RWPE1 (cell line): ENCODE measurements around the gene FBXL17.

Experiments
- CTCF ChIA-PET: fragments of 350-600 bp; sonication (Branson Sonifier 250); formaldehyde crosslinking; extraction: SDS; loops from one replicate; lab custom pipeline; 2021; lab: Yijun Ruan, JAX
- POLR2A ChIA-PET: fragments of 400-600 bp; formaldehyde crosslinking; extraction: SDS; loops from one replicate; lab custom pipeline; 2020; ENCODE audit warnings: antibody characterized with exemption; ENCODE audit not compliant: low non-redundant PET; lab: Yijun Ruan, JAX
- DNase-seq: peaks from one replicate; pipeline ENCODE4 v3.0.0; 2012; ENCODE audit warnings: low spot score
- H3K27ac ChIP-seq: fragments of 450-650 bp; 2 replicates; pipeline ENCODE4 v1.5.1; 2017
- TF ChIP-seq, protein P1 (sequence below): fragments of 450-650 bp; conservative IDR thresholded peaks from 2 replicates; pipeline ENCODE4 v1.5.1; 2017; ENCODE audit warnings: low read depth, mild to moderate bottlenecking

The FBXL17 gene

GRCh38 chr5:108379722-108380530 is 2.0 kb downstream of the FBXL17 start:
- DNase-seq, result no peak
- peak overlapping the region; percentile 96 for H3K27ac ChIP-seq
- CTCF ChIA-PET, result interaction anchor here (0.5 to 0.7 kb wide), 3 partner anchors 33 to 884 kb away, joined by 3 to 7 read pairs (median 4); no protein-coding TSS in a partner anchor
- POLR2A ChIA-PET, result no interaction called here
- TF ChIP-seq, protein P1, sequence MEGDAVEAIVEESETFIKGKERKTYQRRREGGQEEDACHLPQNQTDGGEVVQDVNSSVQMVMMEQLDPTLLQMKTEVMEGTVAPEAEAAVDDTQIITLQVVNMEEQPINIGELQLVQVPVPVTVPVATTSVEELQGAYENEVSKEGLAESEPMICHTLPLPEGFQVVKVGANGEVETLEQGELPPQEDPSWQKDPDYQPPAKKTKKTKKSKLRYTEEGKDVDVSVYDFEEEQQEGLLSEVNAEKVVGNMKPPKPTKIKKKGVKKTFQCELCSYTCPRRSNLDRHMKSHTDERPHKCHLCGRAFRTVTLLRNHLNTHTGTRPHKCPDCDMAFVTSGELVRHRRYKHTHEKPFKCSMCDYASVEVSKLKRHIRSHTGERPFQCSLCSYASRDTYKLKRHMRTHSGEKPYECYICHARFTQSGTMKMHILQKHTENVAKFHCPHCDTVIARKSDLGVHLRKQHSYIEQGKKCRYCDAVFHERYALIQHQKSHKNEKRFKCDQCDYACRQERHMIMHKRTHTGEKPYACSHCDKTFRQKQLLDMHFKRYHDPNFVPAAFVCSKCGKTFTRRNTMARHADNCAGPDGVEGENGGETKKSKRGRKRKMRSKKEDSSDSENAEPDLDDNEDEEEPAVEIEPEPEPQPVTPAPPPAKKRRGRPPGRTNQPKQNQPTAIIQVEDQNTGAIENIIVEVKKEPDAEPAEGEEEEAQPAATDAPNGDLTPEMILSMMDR, result no peak

DNA sequence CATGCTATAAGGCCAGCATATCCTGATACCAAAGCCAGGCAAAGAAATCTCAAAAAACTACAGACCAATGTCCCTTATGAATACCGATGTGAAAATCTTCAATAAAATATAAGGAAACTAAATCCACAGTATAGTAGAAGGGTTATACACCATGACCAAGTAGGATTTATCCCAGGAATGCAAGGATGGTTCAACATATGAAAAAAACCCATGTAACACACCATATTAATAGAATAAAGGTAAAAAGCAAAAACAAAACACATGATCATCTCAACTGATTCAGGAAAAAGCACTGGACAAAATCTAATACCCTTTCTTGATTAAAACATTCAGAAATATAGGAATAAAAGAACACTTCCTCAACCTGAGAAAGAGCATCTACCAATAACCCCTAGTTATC is 6.1 kb downstream of the FBXL17 start:
- DNase-seq, result no peak
- TF ChIP-seq, protein P1, result no peak
- H3K27ac ChIP-seq, result no peak overlapping the region
- ChIA-PET POLR2A (no interaction called here), CTCF (interaction anchor here (0.7 kb wide), 1 partner anchor 1313 kb away, joined by 3 read pairs; no protein-coding TSS in a partner anchor)

GRCh38 chr5:108373426-108373825 is 8.5 kb downstream of the FBXL17 start:
- no peak for DNase-seq
- CTCF ChIA-PET, result no interaction called here
- POLR2A ChIA-PET, result no interaction called here
- no peak overlapping the region for H3K27ac ChIP-seq
- TF ChIP-seq, protein P1, result no peak

DNA sequence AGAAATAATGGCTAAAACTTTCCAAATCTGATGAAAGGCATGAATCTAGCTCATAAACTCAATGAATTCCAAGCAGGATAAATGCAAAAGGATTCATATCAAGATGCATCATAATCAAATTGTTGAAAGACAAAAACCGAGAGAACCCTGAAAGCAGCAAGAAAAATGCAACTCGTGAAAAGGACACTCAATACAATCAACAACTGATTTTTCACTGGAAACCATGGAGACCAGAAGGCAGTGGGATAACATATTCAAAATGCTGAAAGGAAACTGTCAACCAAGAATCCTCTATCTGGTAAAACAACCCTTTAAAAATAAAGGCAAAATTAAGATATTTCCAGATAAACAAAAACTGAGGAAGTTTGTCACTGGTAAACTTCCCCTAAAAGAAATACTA is 9.5 kb downstream of the FBXL17 start:
- POLR2A ChIA-PET, result no interaction called here
- H3K27ac ChIP-seq, result no peak overlapping the region
- TF ChIP-seq, protein P1, result no peak
- no peak for DNase-seq
- CTCF ChIA-PET, result no interaction called here

- ChIA-PET CTCF (no interaction called here), POLR2A (no interaction called here)
Measured at GRCh38 chr5:108371263-108371662, 10.6 kb downstream of the FBXL17 start.

GRCh38 chr5:108369167-108369566 is 12.7 kb downstream of the FBXL17 start:
- H3K27ac ChIP-seq, result no peak overlapping the region
- POLR2A ChIA-PET, result no interaction called here
- no peak for DNase-seq
- CTCF ChIA-PET, result no interaction called here
- TF ChIP-seq, protein P1, result no peak

More at GRCh38 chr5:108371263-108371662, 10.6 kb downstream of the FBXL17 start:
- DNase-seq, result no peak
- no peak overlapping the region for H3K27ac ChIP-seq
- TF ChIP-seq, protein P1, result no peak
